Central memory CD8-positive, alpha-beta T cell (primary cell): ENCODE results near the gene MSI1.

Experiments
- ATAC-seq: fragments of 150-1000 bp; cut with Tn5 transposase; replicated peaks from 2 replicates; pipeline ENCODE4 v1.10.0; 2022; ENCODE audit warnings: mild to moderate bottlenecking, moderate FRiP score, moderate number of reproducible peaks; ENCODE audit not compliant: poor library complexity, severe bottlenecking; ENCODE audit errors: extremely low read depth
- DNase-seq, 2 donors: peaks; one replicate each; pipeline ENCODE4 v3.0.0; 2021; ENCODE audit warnings: low spot score in 2 of 2
- H3K27ac Mint-ChIP-seq: one replicate; pipeline ENCODE4 v1.8.0; 2022; ENCODE audit warnings: low read depth, mild to moderate bottlenecking, moderate library complexity, mixed read lengths
- H3K27me3 Mint-ChIP-seq: one replicate; pipeline ENCODE4 v1.8.0; 2022; ENCODE audit warnings: mixed read lengths
- H3K36me3 Mint-ChIP-seq: one replicate; pipeline ENCODE4 v1.8.0; 2022; ENCODE audit warnings: mild to moderate bottlenecking, moderate library complexity, mixed read lengths; ENCODE audit not compliant: insufficient read depth
- H3K4me1 Mint-ChIP-seq: one replicate; pipeline ENCODE4 v1.8.0; 2022; ENCODE audit warnings: mixed read lengths
- H3K4me3 Mint-ChIP-seq: one replicate; pipeline ENCODE4 v1.8.0; 2022; ENCODE audit warnings: mild to moderate bottlenecking, moderate library complexity, mixed read lengths
- H3K9me3 Mint-ChIP-seq: one replicate; pipeline ENCODE4 v1.8.0; 2022; ENCODE audit warnings: mixed read lengths

MSI1 gene

GRCh38 chr12:120368789-120369602, at the start of gene MSI1:
Gene MSI1 (minus strand): TSS chr12:120369164. CDS start chr12:120369091, 73 bp downstream.
- DNase-seq, result no peak
- peaks cover 15% of the 10 kb centered on the region for H3K4me1 Mint-ChIP-seq
- H3K36me3 Mint-ChIP-seq, result peaks cover 3% of the 10 kb centered on the region
- ATAC-seq, result no peak
- peak within 1 kb of the TSS; percentile 71 for H3K4me3 Mint-ChIP-seq
- H3K9me3 Mint-ChIP-seq, result no peaks in the 10 kb centered on the region
- peak within 1 kb of the TSS; percentile 26 for H3K27ac Mint-ChIP-seq
- H3K27me3 Mint-ChIP-seq, result peaks cover 88% of the 10 kb centered on the region

GRCh38 chr12:120417917-120418580, 49.1 kb upstream of the MSI1 start:
- H3K36me3 Mint-ChIP-seq, result no peaks in the 10 kb centered on the region
- DNase-seq (no peak), ATAC-seq (no peak)
- H3K27ac Mint-ChIP-seq, result no peak overlapping the region
- H3K4me1 Mint-ChIP-seq, result no peaks in the 10 kb centered on the region
- no peak overlapping the region for H3K4me3 Mint-ChIP-seq
- no peaks in the 10 kb centered on the region for H3K9me3 Mint-ChIP-seq
- peaks cover 15% of the 10 kb centered on the region for H3K27me3 Mint-ChIP-seq

DNA sequence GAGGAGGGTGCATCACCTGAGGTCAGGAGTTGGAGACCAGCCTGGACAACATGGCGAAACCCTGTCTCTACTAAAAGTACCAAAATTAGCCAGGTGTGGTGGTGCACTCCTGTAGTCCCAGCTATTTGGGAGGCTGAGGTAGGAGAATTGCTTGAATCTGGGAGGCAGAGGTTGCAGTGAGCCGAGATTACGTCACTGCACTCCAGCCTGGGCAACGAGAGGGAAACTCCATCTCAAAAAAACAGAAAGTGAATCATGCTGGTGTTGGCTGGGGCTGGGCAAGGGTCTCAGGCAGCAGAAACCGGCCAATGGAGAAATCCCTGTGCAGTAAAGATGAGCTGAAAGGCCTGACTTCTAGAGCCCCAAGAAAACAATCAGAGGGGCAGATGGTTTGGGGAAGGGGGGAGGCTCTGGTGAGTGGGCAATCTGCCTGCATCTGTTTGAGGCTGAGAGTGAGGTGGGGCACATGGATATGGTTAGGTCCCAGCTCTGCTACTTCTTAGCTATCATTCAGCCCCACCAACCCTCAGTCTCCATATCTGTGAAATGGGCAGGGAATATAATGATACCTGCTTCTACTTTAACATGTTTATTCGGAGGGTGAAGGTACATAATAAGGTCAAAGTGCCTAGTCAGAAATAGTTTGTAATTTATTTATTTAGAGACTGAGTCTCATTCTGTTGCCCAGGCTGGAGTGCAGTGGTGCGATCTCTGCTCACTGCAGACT, 47.7 kb upstream of the MSI1 start:
- H3K36me3 Mint-ChIP-seq, result no peaks in the 10 kb centered on the region
- peaks cover 25% of the 10 kb centered on the region for H3K27me3 Mint-ChIP-seq
- no peak for ATAC-seq
- no peak for DNase-seq
- no peaks in the 10 kb centered on the region for H3K4me1 Mint-ChIP-seq
- no peaks in the 10 kb centered on the region for H3K9me3 Mint-ChIP-seq
- H3K27ac Mint-ChIP-seq, result no peak overlapping the region
- H3K4me3 Mint-ChIP-seq, result no peak overlapping the region

DNA sequence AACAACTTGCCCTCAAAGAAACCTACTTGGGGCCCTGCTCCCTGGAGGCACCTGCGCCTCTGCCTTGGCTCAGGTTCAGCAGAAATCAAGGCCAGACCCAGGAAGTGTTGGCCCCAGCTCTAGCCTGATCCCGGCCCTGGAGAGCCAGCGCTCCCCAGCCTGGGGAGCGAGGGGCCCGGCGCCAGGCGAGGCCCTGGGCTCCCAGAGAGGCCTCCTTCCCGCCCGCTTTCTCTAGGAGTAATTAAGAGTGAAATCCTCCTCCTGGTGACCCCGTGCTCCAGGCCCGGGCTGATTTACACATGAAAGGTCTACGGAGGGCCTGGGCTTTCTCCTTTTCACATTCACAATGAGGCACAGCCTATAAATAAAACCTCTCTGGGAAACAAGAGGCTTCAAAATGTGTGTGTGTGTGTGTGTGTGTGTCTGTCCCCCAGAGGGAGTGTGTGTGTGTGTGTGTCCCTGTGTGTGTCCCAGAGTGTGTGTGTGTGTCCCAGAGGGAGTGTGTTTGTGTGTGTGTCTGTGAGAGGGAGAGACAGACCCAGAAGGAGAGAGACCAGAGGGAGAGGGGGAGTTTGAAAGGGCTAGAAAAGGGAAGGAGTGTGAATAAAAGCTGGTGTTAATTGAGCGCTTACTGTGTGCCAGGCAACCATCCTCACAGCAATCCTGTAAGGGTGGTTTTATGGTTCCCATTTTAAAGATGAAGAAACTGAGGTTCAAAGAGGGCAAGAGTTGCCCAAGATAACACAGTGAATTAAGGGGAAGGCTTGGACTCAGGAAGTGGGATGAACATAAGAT, 45.1 kb upstream of the MSI1 start:
- no peak for ATAC-seq
- H3K36me3 Mint-ChIP-seq, result no peaks in the 10 kb centered on the region
- H3K4me1 Mint-ChIP-seq, result no peaks in the 10 kb centered on the region
- H3K4me3 Mint-ChIP-seq, result no peak overlapping the region
- peaks cover 25% of the 10 kb centered on the region for H3K27me3 Mint-ChIP-seq
- DNase-seq, result no peak
- no peaks in the 10 kb centered on the region for H3K9me3 Mint-ChIP-seq
- H3K27ac Mint-ChIP-seq, result no peak overlapping the region

GRCh38 chr12:120412421-120412820, 43.5 kb upstream of the MSI1 start:
- Mint-ChIP-seq H3K4me1 (no peaks in the 10 kb centered on the region), H3K4me3 (no peak overlapping the region), H3K36me3 (no peaks in the 10 kb centered on the region), H3K27ac (no peak overlapping the region), H3K9me3 (no peaks in the 10 kb centered on the region), H3K27me3 (peaks cover 14% of the 10 kb centered on the region)
- ATAC-seq (no peak), DNase-seq (no peak)

GRCh38 chr12:120408771-120409170, 39.8 kb upstream of the MSI1 start:
- Mint-ChIP-seq H3K36me3 (no peaks in the 10 kb centered on the region), H3K9me3 (no peaks in the 10 kb centered on the region), H3K4me1 (no peaks in the 10 kb centered on the region), H3K27ac (no peak overlapping the region), H3K27me3 (peaks cover 10% of the 10 kb centered on the region), H3K4me3 (no peak overlapping the region)
- DNase-seq (no peak), ATAC-seq (no peak)

DNA sequence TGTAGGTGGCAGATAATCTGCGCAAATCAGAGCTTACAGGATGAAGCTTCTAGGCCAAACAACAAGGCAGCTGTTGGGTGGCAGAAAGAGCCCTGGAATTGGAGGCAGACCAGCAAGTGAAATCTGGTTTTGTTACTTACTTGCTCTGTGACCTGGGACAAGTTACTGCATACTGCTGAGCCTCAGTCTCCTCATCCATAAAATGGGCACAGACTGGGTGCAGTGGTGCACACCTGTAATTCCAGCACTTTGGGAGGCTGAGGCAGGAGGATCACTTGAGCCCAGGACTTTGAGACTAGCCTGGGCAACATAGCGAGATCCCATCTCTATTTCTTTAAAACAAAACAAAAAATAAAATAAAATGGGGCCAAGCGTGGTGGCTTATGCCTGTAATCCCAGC, 37.6 kb upstream of the MSI1 start:
- no peaks in the 10 kb centered on the region for H3K4me1 Mint-ChIP-seq
- H3K27me3 Mint-ChIP-seq, result peaks cover 13% of the 10 kb centered on the region
- no peaks in the 10 kb centered on the region for H3K36me3 Mint-ChIP-seq
- no peak for DNase-seq
- no peak overlapping the region for H3K4me3 Mint-ChIP-seq
- H3K27ac Mint-ChIP-seq, result no peak overlapping the region
- ATAC-seq, result no peak
- H3K9me3 Mint-ChIP-seq, result no peaks in the 10 kb centered on the region

DNA sequence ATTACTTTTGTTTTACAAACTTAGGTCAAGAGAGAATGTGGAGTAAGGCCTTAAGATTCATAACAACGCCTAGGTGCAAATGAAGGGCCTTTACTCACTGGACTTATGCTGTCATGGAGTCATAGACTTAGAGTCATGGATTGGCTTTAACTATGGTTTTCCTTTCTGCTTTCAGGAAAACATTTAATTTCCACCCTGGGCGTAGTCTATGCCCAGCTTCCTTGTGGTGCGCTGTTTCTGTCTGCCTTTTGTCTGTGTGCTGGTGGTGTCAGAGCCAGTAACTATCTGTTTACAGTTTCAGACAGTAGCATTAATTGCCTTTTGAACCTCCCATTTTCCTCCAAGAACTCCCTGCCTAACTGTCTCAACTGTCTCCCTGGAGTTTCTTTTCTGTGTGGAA, 37.1 kb upstream of the MSI1 start:
- Mint-ChIP-seq H3K4me1 (no peaks in the 10 kb centered on the region), H3K27ac (no peak overlapping the region), H3K4me3 (no peak overlapping the region), H3K27me3 (peaks cover 13% of the 10 kb centered on the region), H3K36me3 (no peaks in the 10 kb centered on the region), H3K9me3 (no peaks in the 10 kb centered on the region)
- DNase-seq (no peak), ATAC-seq (no peak)

- Mint-ChIP-seq H3K27ac (no peak overlapping the region), H3K9me3 (no peaks in the 10 kb centered on the region), H3K27me3 (peaks cover 23% of the 10 kb centered on the region), H3K4me3 (no peak overlapping the region), H3K36me3 (no peaks in the 10 kb centered on the region), H3K4me1 (no peaks in the 10 kb centered on the region)
- ATAC-seq (no peak), DNase-seq (no peak)
Observed at GRCh38 chr12:120404271-120404670, 35.3 kb upstream of the MSI1 start.

GRCh38 chr12:120403869-120404268, 34.9 kb upstream of the MSI1 start:
- ATAC-seq (no peak), DNase-seq (no peak)
- Mint-ChIP-seq H3K36me3 (no peaks in the 10 kb centered on the region), H3K4me1 (no peaks in the 10 kb centered on the region), H3K27me3 (peaks cover 23% of the 10 kb centered on the region), H3K4me3 (no peak overlapping the region), H3K9me3 (no peaks in the 10 kb centered on the region), H3K27ac (no peak overlapping the region)

GRCh38 chr12:120402217-120402616, 33.3 kb upstream of the MSI1 start:
- Mint-ChIP-seq H3K36me3 (peaks cover 2% of the 10 kb centered on the region), H3K27ac (no peak overlapping the region), H3K27me3 (peaks cover 34% of the 10 kb centered on the region), H3K9me3 (no peaks in the 10 kb centered on the region), H3K4me3 (no peak overlapping the region), H3K4me1 (no peaks in the 10 kb centered on the region)
- DNase-seq (no peak), ATAC-seq (no peak)

DNA sequence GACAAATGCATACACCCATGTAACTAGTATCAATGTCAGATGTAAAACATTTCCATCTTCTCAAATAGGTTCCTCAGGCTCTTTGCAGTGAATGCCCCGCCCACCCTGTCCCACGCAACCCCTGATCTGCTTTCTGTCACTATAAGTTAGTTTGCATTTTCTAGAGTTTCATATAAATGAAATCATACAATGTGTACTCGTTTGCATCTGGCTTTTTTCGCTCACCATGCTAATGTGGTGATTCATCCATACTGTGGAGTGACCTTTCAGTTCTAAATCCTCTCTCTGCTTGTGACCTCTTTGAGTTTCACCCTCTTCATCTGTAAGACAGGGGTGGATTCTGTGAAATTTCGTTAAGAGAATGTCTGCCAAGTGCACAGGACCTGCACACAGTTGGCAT, 30.6 kb upstream of the MSI1 start:
- Mint-ChIP-seq H3K36me3 (peaks cover 2% of the 10 kb centered on the region), H3K4me3 (no peak overlapping the region), H3K9me3 (no peaks in the 10 kb centered on the region), H3K4me1 (no peaks in the 10 kb centered on the region), H3K27me3 (peaks cover 59% of the 10 kb centered on the region), H3K27ac (no peak overlapping the region)
- DNase-seq (no peak), ATAC-seq (no peak)
